Skin of body (tissue), 2 donors: ENCODE measurements around the gene SLC8A2. TPM values are rescaled to one million over a fixed set of nuclear protein-coding genes. Genes with fewer than 3 reads are reported as not detected.

Experiments used
- DNase-seq: peaks from one replicate; lab custom pipeline; 2025; lab: John Stamatoyannopoulos, UW
- total RNA-seq: library from RNA; depleted of rRNA; stranded (reverse); fragments of >200 nt; gene quantifications from one replicate; pipeline ENCODE4 v1.2.3, GENCODE V29; 2014

The SLC8A2 gene
- total RNA-seq, 1 donor from 2014 or later = 0.39 TPM

- no peak for DNase-seq
These were observed 89.9 kb downstream of the SLC8A2 start for GRCh38 chr19:47381653-47382279.

- no peak for DNase-seq
These were observed 90.6 kb downstream of the SLC8A2 start for GRCh38 chr19:47381121-47381520.

- no peak for DNase-seq
These were observed 91.1 kb downstream of the SLC8A2 start for GRCh38 chr19:47380559-47380958.

DNA sequence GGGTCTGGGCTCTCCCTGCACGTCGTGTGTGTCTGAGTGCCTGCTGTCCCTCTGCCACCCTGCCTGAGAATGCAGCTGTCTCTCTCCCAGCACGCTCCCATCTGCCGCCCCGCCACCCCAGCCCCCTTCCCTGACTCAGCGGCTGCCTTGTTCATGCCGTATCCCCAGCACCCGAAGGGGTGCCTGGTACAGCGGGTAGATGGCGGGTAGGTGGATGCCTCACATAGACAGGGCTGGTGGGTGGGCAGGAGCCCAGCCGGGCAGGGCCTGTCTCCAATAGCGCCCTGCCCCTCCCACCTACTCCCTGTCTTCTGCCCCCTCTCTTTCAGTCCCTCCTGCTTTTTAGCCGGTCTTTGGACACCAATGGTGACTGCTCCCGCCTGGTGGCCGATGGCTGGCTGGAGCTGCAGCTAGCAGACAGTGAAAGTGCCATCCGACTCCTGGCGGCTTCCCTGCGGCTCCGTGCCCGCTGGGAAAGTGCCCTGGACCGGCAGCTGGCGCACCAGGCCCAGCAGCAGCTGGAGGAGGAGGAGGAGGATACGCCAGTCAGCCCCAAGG is 92.2 kb downstream of the SLC8A2 start:
- no peak for DNase-seq

DNA sequence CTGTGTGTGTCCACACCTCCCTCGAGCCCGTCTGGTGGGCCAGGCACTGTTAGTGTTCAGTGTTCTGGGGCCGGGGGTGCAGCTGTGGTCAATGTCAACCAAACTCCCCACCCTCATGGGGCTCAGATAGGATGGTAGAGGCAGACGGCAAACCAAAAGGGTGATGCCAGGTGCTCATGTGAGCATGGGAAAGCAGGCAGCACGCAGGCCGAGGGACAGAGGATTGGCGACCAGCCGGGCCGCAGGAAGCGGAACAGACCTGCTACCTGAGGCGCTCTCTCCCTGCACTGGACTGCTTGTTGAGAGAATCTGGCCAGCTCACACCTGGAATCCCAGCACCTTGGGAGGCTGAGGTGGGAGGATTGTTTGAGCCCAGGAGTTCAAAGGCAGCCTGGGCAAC is 93.4 kb downstream of the SLC8A2 start:
- DNase-seq = no peak

Other genes with a start within 250 kb of the SLC8A2 start
- 4.3 TPM for gene BBC3, start 240.7 kb downstream of the SLC8A2 start, total RNA-seq
- 12.8 TPM for gene CCDC9, start 215.4 kb downstream of the SLC8A2 start, total RNA-seq
- 3.1 TPM for gene INAFM1, start 197.0 kb downstream of the SLC8A2 start, total RNA-seq
- gene C5AR1, start 162.0 kb downstream of the SLC8A2 start, total RNA-seq = 3.3 TPM
- 1.2 TPM for gene C5AR2, start 139.7 kb downstream of the SLC8A2 start, total RNA-seq
- 8.1 TPM for gene DHX34, start 122.6 kb downstream of the SLC8A2 start, total RNA-seq
- gene MEIS3, start 52.4 kb downstream of the SLC8A2 start, total RNA-seq = 12.8 TPM
- gene KPTN, start 12.3 kb upstream of the SLC8A2 start, total RNA-seq = 4.4 TPM
- gene NAPA, start 43.2 kb upstream of the SLC8A2 start, total RNA-seq = 52.5 TPM
- 0.10 TPM for gene ZNF541, start 101.3 kb upstream of the SLC8A2 start, total RNA-seq
- gene BICRA, start 137.2 kb upstream of the SLC8A2 start, total RNA-seq = 3.9 TPM
- gene EHD2, start 241.5 kb upstream of the SLC8A2 start, total RNA-seq = 63.9 TPM